T-helper 9 cell (primary cell): ENCODE results near the gene MPV17L2.

Experiments used
- DNase-seq: peaks from one replicate; pipeline ENCODE4 v3.0.0-alpha.2; 2020

MPV17L2 gene

DNA sequence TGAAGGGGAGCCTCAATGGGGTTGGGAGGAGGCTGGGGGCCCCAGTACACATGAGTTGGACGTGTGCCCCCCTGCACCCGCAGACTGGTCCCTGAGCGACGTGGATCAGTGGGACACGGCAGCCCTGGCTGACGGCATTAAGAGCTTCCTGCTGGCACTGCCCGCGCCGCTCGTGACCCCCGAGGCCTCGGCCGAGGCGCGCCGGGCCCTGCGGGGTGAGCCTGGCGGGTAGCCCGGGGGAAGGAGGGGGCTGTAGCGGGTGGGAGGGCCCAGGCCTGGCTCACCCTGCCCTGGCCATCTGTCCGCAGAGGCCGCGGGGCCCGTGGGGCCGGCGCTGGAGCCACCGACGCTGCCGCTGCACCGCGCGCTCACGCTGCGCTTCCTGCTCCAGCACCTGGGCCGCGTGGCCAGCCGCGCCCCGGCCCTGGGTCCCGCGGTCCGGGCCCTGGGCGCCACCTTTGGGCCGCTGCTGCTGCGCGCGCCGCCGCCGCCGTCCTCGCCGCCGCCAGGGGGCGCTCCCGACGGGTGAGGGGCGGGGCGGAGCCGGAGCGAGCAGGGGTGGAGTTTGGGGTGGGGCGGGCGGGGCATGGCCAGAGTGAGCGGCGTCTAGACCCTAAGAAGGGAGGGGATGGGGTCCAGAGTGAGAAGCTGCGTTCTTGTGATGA lies 31.9 kb upstream of the MPV17L2 start:
- DNase-seq = peak; percentile 81

DNA sequence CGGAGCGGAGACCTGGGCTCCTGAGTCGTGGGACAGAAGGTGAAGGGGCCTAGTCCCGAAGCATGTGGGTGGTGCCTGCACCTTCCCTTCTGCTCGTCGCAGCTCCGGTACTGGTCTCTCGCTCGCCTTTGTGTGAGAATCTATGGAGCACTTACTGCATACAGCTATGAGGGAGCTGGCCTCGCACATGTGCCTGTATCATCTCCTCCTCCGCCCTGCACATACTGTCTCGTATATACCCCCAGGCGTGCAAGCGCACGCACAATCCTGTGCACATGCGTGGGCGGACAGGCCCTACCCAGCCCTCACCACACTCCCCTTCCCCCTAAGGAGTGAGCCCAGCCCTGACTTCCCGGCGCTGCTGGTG lies 31.4 kb upstream of the MPV17L2 start:
- DNase-seq = no peak

DNA sequence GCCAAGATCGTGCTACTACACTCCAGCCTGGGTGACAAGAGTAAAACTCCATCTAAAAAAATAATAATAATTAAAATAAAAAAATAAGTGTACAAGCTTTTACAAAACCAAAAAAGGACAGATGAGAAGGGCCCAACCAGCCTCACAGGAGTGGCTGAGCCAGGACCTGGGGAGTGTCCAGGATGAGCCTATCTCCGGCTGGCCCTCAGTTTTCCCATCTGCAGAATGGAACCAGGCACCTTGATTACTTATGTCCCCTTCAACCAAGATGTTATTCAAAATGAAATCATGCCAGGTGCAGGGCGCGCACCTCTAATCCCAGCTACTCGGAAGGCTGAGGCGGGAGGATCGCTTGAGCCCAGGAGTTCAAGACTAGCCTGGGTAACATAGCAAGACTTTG lies 28.9 kb upstream of the MPV17L2 start:
- DNase-seq = no peak

DNA sequence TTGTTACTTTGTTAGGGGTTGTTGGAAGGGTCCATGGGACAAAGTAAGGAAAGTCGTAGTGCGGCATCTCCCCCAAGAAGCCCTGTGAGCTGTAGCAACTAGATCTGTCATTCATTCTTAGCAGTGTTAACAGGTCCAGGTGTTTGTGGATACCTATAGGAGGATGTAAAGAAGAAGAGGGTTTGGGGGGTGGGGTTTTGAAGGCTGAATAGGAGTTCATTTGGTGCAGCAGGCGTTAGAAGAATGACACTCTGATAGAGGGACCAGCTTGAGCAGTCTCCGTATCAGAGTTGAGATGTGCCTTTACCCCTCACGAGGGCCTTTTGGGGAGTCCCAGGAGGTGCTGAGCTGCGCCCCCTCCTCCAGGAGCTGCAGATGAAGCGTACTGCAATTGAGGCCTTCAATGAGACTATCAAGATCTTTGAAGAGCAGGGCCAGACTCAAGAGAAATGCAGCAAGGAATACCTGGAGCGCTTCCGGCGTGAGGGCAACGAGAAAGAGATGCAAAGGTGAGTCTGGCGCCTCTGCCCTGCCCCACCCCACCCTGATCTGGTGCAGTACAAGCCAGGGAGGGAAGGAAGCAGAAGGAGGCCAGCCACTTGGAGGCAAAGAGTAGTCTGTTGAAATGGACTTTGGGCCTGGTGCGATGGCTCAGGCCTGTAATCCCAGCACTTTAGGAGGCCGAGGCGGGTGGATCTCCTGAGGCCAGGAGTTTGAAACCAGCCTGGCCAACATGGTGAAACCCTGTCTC lies 27.0 kb upstream of the MPV17L2 start:
- no peak for DNase-seq

- no peak for DNase-seq
Measured at GRCh38 chr19:18167011-18167410, 26.0 kb upstream of the MPV17L2 start.

GRCh38 chr19:18167975-18168645 lies 24.9 kb upstream of the MPV17L2 start:
- peak; percentile 46 for DNase-seq

DNA sequence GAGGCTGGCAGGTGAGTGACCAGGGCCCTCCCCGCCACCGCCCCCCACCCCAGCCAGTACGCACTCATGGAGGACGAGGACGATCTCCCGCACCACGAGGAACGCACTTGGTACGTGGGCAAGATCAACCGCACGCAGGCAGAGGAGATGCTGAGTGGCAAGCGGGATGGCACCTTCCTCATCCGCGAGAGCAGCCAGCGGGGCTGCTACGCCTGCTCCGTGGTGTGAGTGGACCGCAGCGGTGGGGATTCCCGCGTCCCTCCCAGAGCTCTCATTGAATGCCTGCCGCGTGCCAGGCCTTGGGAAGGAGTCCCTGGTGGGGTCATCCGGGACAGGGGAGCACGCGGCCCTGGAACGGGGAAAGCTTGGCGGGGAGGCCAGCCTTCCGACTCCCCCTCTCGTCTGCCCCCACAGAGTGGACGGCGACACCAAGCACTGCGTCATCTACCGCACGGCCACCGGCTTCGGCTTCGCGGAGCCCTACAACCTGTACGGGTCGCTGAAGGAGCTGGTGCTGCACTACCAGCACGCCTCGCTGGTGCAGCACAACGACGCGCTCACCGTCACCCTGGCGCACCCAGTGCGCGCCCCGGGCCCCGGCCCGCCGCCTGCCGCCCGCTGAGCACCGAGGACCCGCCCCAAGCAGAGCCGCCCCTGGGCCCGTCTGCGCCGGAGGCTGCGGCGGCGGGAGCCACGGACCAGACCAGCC lies 24.2 kb upstream of the MPV17L2 start:
- DNase-seq = no peak

DNA sequence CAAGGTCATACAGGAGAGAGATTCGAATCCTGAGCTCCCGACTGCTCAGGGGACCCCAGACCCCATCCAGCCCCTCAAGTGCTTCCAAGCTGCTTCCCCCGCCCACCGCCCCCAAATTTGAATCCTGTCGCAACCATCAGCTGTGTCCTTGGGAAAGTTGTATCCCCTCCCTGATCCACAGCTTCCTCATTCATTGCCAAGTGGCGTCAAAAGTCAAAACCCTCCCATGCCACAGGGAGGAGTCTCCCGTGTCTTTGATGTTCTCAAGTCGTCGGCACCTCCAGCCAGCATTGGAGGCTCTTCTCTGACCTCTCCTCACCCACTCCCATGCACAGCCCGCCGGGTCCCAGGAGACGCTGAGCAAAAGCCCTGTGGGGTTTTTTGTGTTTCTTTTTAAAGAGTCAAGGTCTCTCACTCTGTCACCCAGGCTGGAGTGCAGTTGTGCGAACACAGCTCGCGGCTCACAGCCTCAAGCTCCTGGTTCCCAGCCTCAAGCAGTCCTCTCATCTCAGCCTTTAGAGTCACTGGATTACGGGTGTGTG lies 22.2 kb upstream of the MPV17L2 start:
- DNase-seq = no peak

DNA sequence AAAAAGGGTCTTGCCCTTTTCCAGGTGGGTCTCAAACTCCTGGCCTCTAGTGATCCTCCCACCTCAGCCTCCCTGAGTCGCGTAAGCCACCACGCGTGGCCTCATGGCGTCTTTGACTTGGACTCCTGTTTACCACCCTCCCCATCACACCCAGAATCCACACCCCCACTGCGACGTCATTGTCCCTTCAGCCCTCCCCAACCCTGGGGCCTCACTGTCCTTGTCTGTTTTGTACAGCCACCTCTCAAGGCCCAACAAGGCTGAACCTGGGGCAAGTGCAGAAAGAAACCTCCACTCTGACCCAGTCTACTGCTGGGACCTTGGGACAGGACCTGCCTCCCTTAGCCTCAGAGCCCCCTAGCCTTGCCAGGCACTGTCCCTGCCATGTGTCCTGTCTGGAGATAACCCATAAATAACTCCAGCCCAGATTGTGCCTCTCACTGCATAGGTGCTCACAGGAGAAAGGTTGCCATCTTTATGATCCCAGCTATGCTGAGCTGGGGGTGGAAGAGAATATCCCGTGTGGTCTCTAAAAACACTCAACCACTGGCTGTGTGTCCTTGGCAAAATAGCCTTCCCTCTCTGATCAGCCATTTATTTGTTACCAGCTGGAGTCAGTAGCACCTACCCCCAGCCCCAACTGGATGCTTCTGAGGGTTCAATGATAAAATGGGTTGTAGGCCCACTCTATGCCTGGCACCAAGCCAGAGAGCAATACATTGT lies 21.3 kb upstream of the MPV17L2 start:
- no peak for DNase-seq

DNA sequence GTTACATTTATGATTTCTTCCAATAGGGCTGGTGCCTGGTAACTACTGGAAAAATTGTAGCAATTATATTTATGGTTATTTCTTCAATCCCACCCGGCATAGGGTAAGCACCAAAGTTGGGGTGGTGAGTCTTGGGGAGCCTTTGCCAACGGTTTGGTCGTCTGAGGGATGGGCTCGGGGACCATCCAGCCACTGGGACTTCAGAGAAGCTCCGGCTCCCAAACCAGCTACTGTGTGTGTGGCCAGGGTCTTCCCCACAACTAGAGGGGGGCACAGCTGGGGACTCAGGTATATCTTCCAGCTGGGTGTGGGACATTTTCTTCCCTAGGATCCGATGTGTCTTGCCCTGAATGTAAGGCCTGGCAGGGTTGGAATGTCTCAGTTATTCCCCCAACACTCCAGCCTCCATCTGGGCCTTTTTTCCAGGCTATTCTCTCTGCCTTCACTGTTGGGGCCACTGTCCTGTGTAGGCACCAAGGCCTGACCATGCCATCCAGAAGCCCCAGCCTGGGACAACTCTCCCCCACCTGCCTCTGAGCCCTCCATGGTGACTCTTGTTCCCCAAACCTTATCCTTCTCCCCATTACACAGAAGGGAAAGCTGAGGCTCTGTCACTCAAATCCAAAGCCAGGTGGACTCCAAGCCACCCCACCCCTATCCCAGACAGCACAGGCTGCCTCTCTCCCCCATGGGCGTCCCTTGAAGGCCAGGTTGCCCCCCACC lies 20.5 kb upstream of the MPV17L2 start:
- DNase-seq = no peak

DNA sequence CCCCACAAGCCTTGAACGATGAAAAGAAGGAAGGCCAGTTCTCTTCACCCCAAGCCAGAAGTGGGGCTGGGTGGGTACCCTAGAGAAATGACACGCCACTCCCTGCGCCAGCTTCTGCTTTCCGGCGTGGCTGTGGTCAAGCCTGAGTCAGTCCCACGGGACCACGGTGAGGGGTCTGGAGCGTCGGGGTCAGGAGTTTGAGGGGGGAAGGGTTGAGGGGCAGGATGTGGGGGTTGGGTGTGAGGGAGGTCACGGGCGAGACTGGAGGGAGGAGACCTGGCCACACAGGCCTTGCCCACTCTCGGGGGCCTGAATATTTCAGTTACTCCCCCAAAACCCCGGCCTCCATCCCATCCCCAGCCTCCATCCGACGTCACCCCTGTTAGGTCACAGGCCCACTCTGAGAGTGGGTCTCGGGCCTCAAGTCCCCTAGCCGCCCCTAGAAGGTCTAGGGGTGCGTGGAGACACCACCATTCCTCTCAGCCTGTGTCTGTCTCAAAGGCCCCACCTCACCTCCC lies 19.9 kb upstream of the MPV17L2 start:
- DNase-seq = no peak

DNA sequence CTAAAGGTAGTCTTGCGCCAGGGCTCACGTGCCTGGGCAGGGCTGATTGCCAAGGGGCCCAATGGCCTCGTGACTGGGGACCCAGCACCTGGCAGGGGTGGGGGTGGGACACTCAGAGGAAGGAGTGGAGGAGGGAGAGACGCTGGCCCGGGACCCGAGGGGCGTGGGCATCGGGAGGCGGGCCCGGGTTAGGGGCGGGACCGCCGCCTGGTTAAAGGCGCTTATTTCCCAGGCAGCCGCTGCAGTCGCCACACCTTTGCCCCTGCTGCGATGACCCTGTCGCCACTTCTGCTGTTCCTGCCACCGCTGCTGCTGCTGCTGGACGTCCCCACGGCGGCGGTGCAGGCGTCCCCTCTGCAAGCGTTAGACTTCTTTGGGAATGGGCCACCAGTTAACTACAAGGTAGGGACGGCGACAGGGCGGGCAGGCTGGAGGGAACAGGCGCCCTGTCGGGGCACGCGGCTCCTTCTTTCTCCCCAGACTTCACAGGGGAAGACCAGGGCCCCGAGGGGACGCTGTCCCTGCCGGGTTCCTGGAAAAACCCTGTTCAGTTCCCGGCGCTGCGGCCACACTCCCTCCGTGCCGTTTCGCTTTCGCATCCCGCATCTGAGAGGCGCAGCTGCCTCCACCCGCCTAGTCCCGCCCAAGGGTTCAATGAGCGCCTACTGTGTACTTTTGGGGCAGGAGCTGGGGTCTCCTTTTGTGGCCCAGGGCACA lies 19.3 kb upstream of the MPV17L2 start, which contains the start of gene IFI30:
Gene IFI30, plus strand, starts transcription at position 242 of the 717 bp plus-strand sequence. Its CDS starts 29 bp downstream, at position 271.
- peak; percentile 47 for DNase-seq

DNA sequence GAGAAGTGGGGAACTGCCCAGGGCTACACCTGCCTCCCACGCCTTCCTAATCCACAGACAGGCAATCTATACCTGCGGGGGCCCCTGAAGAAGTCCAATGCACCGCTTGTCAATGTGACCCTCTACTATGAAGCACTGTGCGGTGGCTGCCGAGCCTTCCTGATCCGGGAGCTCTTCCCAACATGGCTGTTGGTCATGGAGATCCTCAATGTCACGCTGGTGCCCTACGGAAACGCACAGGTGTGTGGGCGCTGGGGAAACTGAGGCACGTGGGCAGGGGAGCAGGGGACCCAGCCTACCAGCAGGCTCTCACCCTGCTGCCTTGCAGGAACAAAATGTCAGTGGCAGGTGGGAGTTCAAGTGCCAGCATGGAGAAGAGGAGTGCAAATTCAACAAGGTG lies 18.0 kb upstream of the MPV17L2 start:
- DNase-seq = no peak

DNA sequence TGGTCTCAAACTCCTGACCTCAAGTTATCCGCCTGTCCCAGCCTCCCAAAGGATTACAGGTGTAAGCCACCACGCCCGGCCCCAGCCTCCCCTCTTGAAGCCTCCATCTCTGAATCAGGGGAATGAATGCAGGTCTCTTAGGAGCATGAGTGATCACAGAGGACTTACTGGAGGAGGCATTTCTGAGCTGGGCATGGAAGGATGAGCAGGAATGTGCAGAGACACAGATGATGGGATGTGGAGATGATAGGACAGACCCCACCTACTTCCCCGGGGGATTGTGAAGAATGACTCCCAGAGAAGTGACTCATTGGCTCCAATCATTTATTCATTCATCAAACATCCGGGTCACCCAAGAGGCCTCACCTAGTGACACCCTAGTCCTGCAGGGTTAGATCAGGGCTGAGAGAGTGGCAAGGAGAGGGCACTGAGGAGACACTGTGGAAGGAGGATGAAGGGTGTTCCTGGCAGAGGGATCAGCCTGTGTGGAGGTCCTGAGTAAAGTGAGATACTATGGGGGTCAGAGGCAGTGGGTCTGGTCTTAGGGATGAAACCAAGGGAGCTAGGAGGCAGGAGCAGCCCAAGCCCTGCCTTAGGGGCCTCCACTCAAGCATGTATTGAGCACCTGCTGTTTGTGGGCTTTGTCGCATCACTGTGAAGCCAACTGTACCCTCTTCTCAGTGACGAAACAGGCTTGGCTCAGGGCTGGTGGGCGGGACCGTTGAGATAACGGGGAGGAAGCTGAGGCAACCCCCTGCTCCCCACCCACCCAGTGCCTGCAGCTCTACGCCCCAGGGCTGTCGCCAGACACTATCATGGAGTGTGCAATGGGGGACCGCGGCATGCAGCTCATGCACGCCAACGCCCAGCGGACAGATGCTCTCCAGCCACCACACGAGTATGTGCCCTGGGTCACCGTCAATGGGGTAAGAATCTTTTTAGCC lies 16.4 kb upstream of the MPV17L2 start:
- DNase-seq = no peak

GRCh38 chr19:18179957-18180356 lies 13.1 kb upstream of the MPV17L2 start:
- DNase-seq = no peak

DNA sequence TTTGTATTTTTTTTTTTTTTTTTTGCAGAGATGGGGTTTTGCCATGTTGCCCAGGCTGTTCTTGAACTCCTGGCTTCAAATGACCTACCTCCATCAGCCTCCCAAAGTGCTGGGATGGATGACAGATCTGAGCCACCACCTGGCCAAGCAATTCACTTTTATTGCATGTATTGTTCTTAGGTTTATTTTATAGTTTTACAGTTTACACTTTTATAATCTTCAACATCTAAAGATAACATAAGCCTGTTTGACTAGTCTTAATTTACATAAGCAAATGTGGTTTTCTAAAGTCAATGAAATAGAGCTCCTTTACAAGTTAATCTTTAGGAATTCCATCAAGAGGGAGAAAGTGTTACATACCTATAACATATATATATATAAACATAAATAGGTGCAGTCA lies 9.5 kb upstream of the MPV17L2 start:
- DNase-seq = no peak

DNA sequence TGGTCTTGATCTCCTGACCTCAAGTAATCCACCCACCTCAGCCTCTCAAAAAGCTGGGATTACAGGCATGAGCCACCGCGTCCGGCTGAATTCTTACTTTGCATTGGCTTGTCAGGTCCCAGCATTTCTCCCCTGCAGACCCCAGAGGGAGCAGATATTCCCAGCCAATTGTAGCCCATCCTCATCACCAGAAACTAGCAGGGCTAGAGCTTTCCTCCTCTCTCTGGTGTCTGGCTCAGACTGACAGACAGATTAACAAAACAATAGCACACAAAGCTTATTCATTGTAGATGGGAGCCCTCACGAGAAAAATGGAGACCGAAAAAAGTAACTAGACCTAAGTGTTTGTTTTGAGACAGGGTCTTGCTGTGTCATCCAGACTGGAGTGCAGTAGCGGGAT lies 7.5 kb upstream of the MPV17L2 start:
- DNase-seq = no peak

GRCh38 chr19:18190278-18190677 lies 2.7 kb upstream of the MPV17L2 start:
- DNase-seq = no peak

DNA sequence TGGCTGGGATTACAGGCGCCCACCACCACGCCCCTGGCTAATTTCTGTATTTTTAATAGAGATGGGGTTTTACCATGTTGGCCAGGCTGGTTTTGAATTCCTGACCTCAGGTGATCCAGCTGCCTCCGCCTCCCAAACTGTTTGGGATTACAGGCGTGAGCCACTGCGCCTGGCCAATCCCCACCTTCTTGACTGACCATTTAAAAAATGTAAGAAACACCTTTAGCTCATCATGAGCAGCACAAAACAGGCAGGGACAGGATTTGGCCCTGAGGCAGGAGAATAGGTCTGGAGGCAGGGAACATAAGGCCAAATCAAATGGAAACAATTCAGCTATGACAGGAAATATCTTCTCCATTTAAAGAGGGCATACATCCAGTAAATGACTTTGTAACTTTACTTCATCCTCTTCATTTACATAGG lies 1.4 kb upstream of the MPV17L2 start:
- no peak for DNase-seq
